NT2/D1 (cell line): Measurements from ENCODE around the gene TNFAIP1.
A peak's percentile ranks its signal among the peaks of the same experiment; 100 is the strongest.

Experiments used
- DNase-seq: peaks from one replicate; pipeline ENCODE4 v3.0.0-alpha.2; 2011; ENCODE audit warnings: low read depth, low spot score
- H3K27me3 ChIP-seq: 2 replicates; pipeline ENCODE4 v1.6.0; 2011; ENCODE audit warnings: mild to moderate bottlenecking; ENCODE audit not compliant: insufficient read length, insufficient read depth
- H3K36me3 ChIP-seq: 2 replicates; pipeline ENCODE4 v1.6.1; 2011; ENCODE audit warnings: mild to moderate bottlenecking, low read length, mixed read lengths; ENCODE audit not compliant: insufficient read depth, insufficient read length
- H3K4me1 ChIP-seq: 2 replicates; pipeline ENCODE4 v1.5.1; 2011; ENCODE audit not compliant: insufficient read depth, insufficient read length
- H3K4me3 ChIP-seq: 2 replicates; pipeline ENCODE4 v1.5.1; 2011; ENCODE audit warnings: low read depth; ENCODE audit not compliant: insufficient read length
- H3K9ac ChIP-seq: 2 replicates; pipeline ENCODE4 v1.6.0; 2011; ENCODE audit warnings: low read depth; ENCODE audit not compliant: insufficient read length
- H3K9me3 ChIP-seq: 2 replicates; pipeline ENCODE4 v1.5.1; 2011; ENCODE audit warnings: mild to moderate bottlenecking, low read length; ENCODE audit not compliant: insufficient read depth
- SUZ12 ChIP-seq: IDR thresholded peaks from 2 replicates; pipeline ENCODE4 v1.6.1; 2011; ENCODE audit not compliant: insufficient read length, insufficient read depth; ENCODE audit errors: extremely low read depth
- YY1 ChIP-seq: IDR thresholded peaks from 2 replicates; pipeline ENCODE4 v1.6.1; 2011; ENCODE audit not compliant: insufficient read length, insufficient read depth
- ZNF274 ChIP-seq: IDR thresholded peaks from 2 replicates; pipeline ENCODE4 v1.6.1; 2011; ENCODE audit warnings: mild to moderate bottlenecking, low read depth, low read length

TNFAIP1 gene

DNA sequence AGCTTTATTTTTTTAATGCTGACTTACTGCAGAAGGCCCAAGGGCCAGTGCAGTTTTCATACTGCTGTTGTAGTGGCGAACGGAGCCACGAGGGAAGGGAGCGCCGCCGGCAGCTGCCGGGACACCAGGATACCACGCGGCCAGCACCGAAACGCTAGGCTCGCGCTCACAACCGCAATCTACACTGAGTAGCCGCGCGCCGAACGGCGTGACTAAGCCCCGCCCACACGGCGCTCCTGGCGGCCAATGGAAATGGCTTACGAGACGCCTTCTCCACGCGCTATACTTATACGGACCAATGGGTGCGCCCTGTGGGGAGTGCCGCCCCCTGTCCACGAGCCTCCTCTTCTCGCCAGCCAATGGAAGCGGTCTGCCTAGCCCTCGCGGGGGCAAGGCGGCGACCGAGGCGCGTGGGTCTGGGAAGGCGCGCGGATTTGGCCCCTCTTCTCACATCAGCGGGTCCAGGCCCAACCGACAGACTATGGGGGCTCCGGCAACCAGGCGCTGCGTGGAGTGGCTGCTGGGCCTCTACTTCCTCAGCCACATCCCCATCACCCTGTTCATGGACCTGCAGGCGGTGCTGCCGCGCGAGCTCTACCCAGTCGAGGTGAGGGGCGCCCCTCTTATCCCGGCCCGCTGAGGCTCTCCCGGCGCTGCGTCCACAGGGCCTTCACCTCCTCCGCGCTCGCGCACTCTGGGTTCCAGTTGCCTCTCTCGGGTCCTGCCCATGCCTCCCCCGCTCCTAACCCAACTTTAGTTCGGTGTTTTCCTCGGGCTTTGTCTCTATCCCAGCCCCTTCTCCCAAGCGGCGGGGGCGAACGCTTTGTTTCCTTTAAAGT lies 16.6 kb upstream of the TNFAIP1 start, which contains the start of gene TMEM97:
Gene TMEM97, plus strand, starts transcription at position 442 of the 839 bp plus-strand sequence. Its CDS starts 40 bp downstream, at position 482.
- Histone ChIP-seq H3K36me3 (peaks cover 16% of the 10 kb centered on the region), H3K9me3 (no peaks in the 10 kb centered on the region), H3K4me3 (peak within 1 kb of the TSS; percentile 93), H3K27me3 (no peaks in the 10 kb centered on the region), H3K9ac (peak within 1 kb of the TSS; percentile 98), H3K4me1 (peaks cover 2% of the 10 kb centered on the region)
- no peak for TF ChIP-seq YY1
- no peak for TF ChIP-seq SUZ12
- no peak for TF ChIP-seq ZNF274
- DNase-seq = peak; percentile 83

GRCh38 chr17:28319598-28319935 lies 16.0 kb upstream of the TNFAIP1 start:
- Histone ChIP-seq H3K4me3 (peak overlapping the region; percentile 93), H3K9me3 (no peaks in the 10 kb centered on the region), H3K27me3 (no peaks in the 10 kb centered on the region), H3K4me1 (peaks cover 2% of the 10 kb centered on the region), H3K9ac (peak overlapping the region; percentile 94), H3K36me3 (peaks cover 19% of the 10 kb centered on the region)
- TF ChIP-seq SUZ12 (no peak), ZNF274 (no peak), YY1 (no peak)
- no peak for DNase-seq

DNA sequence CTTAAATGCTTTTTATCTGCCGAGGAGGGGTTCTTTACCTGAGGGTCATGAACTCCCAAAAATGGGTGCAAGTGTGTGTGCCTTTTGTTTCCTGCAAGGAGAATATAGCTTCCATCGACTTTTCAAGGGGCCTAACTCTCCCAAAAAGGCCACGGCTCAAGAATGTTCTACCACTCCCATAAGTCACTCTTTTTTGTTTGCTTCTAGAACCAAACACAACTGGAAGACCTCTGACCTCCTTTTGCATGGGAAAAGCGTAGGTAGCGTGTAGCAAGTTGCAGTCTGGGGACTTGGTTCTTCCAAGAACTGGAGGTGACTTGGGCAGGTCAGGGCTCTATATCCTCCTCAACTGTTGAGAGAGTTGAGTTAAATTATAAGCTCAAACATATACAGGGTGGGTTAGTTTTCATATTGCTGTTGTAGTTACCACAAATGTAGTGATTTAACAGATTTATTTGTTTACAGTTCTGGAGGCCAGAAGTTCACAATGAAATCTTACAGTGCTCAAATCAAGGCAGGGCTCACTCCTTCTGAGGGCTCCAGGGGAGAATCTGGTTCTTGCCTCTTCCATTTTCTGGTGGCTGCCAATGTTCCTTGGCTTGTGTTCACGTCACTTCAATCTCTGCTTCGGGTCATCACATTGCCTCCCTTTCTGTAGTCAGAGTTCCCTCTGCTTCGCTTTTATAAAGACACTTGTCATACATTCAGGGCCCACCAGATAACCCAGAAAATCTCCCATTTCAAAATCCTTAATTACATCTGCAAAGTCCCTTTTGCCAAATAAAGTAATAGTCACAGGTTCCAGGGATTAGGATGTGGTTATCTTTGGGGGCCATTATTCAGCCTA lies 15.1 kb upstream of the TNFAIP1 start:
- TF ChIP-seq ZNF274 (no peak), SUZ12 (no peak), YY1 (no peak)
- peak overlapping the region; percentile 93 for H3K4me3 ChIP-seq
- no peaks in the 10 kb centered on the region for H3K9me3 ChIP-seq
- H3K4me1 ChIP-seq = peaks cover 2% of the 10 kb centered on the region
- no peak for DNase-seq
- H3K9ac ChIP-seq = peak overlapping the region; percentile 94
- H3K27me3 ChIP-seq = no peaks in the 10 kb centered on the region
- peaks cover 22% of the 10 kb centered on the region for H3K36me3 ChIP-seq

DNA sequence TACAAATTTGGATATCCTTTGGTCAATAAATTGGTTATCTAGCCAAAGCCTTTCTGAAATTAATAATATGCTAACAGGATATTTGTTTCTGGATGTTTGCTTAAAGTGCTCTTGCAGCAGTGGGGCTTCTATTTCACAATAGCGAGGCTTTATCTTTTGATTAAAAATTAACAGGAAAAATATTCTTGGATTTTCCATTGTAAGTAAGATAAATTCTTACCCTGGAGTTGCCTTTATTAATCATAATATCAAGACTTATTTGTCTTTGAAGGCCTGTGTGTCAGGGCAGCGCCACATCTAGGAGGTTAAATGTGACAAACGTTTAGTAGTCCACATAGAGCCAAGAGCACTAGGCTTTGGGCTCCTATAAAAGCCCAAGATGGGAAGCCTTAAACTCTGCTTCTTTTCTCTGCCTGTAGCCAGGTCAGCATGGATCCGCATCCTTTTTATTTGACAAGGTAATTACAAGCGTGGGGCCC lies 11.3 kb upstream of the TNFAIP1 start:
- Histone ChIP-seq H3K9me3 (no peaks in the 10 kb centered on the region), H3K36me3 (peaks cover 61% of the 10 kb centered on the region), H3K9ac (no peak overlapping the region), H3K4me3 (no peak overlapping the region), H3K27me3 (no peaks in the 10 kb centered on the region), H3K4me1 (peaks cover 2% of the 10 kb centered on the region)
- TF ChIP-seq SUZ12 = no peak
- TF ChIP-seq YY1 = no peak
- TF ChIP-seq ZNF274 = no peak
- DNase-seq = no peak

GRCh38 chr17:28324781-28325180 lies 10.8 kb upstream of the TNFAIP1 start:
- DNase-seq = no peak
- TF ChIP-seq ZNF274 (no peak), YY1 (no peak)
- Histone ChIP-seq H3K4me3 (no peak overlapping the region), H3K9me3 (no peaks in the 10 kb centered on the region), H3K27me3 (no peaks in the 10 kb centered on the region), H3K4me1 (peaks cover 2% of the 10 kb centered on the region), H3K9ac (no peak overlapping the region), H3K36me3 (peaks cover 63% of the 10 kb centered on the region)

- H3K9me3 ChIP-seq = no peaks in the 10 kb centered on the region
- peaks cover 63% of the 10 kb centered on the region for H3K36me3 ChIP-seq
- H3K4me1 ChIP-seq = peaks cover 2% of the 10 kb centered on the region
- no peaks in the 10 kb centered on the region for H3K27me3 ChIP-seq
- H3K4me3 ChIP-seq = no peak overlapping the region
- TF ChIP-seq ZNF274 (no peak), YY1 (no peak), SUZ12 (no peak)
- DNase-seq = no peak
- H3K9ac ChIP-seq = no peak overlapping the region
These were observed 10.3 kb upstream of the TNFAIP1 start for GRCh38 chr17:28325211-28325610.

GRCh38 chr17:28326114-28326513 lies 9.4 kb upstream of the TNFAIP1 start:
- Histone ChIP-seq H3K27me3 (no peaks in the 10 kb centered on the region), H3K4me3 (no peak overlapping the region), H3K4me1 (peaks cover 2% of the 10 kb centered on the region), H3K36me3 (peaks cover 63% of the 10 kb centered on the region), H3K9me3 (no peaks in the 10 kb centered on the region), H3K9ac (no peak overlapping the region)
- DNase-seq = no peak
- TF ChIP-seq ZNF274 = no peak
- no peak for TF ChIP-seq YY1
- no peak for TF ChIP-seq SUZ12
